Central memory CD4-positive, alpha-beta T cell (primary cell): ENCODE measurements around the gene AQP12A.
"Not testable (repeated sequence)": the region's sequence is repeated elsewhere in the genome, so short reads cannot be mapped to it uniquely, and the experiment has no call there.

Experiments used
- DNase-seq: peaks from one replicate; pipeline ENCODE4 v3.0.0; 2022
- total RNA-seq, 3 experiments: gene quantifications; one replicate each; lab custom pipeline; 2026; lab: John Stamatoyannopoulos, UW

The AQP12A gene, protein sequence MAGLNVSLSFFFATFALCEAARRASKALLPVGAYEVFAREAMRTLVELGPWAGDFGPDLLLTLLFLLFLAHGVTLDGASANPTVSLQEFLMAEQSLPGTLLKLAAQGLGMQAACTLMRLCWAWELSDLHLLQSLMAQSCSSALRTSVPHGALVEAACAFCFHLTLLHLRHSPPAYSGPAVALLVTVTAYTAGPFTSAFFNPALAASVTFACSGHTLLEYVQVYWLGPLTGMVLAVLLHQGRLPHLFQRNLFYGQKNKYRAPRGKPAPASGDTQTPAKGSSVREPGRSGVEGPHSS
- 0 reads per million in 3 experiments for total RNA-seq

DNA sequence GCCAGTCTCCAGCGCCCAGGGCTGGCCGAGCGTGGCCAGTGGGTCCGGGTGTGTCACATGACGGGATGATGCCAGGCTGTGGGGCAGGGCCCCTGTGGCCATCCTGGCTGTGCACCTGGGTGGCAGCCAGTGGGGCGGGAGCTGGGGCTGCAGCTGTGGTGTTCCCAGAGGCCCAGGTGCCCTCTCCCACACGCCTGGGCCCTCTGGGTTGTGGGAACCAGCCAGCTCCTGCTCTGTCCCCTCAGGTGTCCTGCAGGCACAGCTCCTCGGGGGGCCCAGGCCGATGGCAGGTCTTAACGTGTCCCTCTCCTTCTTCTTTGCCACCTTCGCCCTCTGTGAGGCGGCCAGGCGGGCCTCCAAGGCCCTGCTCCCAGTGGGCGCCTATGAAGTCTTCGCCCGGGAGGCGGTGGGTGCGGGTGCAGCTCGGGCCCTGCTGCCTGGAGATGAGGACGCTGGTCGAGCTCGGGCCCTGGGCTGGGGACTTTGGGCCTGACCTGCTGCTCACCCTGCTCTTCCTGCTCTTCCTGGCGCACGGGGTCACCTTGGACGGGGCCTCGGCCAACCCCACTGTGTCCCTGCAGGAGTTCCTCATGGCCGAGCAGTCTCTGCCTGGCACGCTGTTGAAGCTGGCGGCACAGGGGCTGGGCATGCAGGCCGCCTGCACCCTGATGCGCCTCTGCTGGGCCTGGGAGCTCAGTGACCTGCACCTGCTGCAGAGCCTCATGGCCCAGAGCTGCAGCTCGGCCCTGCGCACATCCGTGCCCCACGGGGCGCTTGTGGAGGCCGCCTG, at the start of gene AQP12A:
TSS of gene AQP12A (plus strand) at position 236 of the 790 bp plus-strand sequence. CDS start at position 284, 48 bp downstream.
- not testable (repeated sequence) for DNase-seq

DNA sequence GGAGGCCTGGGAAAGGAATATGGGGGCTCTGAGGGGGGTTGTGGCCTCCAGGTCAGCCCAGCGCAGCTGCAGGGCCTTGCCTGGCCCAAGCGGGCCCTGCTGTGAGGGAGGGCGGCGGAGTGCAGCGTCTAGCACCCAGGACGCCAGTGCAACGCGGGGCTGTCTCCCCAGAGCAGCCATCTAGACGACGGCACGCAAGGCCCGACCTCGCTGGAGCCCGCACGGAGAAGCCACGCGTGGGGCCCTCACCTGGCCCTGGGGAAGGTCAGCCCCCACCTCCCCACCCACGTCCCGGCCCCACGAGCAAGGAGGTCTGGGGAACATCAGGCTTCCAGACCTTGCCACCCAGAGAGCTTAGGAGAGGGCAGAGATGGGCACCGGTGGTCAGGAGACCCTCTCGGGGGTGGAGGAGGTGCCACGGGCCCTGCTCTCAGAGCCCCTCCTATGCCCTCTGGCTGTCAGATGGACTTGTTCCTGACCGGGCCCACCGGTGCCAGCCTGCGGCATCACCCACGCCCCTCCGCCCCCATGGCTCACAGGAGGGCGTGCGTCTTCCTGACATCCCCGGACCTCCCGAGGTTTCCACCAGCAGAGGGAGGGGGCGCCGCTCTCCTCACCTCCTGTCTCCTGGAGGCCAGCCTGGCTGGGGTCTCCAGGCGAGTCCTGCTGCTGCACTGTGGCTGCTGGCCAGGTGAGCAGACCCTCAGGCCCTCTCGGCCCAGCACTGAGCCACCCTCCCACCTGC, 49.4 kb upstream of the AQP12A start:
- DNase-seq: no peak

DNA sequence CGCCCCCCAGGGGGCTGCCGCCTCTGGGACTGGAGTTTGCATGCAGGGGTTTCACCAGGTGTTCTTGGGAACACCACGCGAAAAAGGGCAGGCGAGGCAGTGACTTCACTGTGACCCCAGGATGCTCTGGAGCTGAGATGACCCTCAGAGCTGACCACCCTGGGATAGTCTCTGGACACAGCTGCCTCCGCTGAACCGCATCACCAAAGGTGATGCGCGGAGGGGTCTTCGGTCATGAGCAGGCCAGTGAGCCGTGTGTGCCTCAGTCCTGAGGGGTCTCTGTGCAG, 48.9 kb upstream of the AQP12A start:
- DNase-seq: no peak

DNA sequence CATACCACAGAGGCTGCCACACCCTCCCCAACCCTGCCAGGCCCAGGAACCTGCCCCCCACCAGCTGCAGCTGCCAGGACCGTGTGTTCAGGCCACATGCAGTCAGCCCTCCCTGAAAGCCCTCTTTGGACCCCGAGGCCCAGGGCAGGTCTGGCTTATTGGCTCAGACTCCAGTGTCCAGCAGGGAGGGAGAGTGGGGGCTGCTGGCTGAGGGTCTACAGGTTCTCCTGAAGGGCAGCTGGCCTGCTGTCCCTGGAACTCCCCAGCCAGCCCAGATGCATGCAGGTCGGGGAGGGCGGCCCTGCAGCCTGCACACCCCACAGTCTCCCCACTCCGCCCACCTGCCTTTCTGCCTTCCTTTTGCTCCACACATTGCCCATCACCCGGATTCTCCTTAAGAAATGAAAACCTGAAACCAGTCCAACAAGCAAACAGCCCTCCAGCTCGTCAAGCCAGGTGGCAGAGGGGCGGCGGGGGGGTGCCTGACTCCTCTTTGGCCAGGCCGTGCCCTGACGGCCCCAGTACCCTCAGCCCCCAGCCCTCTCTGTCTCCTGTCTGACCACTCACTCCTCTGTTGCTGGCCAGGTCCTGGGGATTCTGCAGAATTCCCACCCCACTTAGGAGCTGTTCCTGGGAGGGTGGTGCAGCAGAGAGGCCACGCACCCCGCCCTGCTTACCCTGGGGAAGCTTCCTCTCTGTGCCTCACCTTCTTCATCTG, 48.4 kb upstream of the AQP12A start:
- no peak for DNase-seq

DNA sequence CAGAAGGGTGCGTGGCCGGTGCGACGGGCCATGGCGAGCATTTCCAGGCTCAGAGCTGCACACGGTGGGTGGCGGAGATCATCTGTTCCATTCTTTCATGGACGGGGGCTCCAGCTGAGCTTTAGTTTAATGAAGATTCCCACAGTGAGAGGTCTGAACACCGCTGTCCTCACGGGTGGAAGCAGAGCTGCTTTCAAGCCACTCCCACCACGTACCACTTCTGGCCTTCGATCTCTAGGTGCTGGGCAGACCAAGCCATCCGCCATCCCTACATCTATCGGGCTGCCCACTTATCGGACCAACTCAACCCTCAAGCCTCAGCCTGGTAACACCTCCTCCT, 47.9 kb upstream of the AQP12A start:
- no peak for DNase-seq

DNA sequence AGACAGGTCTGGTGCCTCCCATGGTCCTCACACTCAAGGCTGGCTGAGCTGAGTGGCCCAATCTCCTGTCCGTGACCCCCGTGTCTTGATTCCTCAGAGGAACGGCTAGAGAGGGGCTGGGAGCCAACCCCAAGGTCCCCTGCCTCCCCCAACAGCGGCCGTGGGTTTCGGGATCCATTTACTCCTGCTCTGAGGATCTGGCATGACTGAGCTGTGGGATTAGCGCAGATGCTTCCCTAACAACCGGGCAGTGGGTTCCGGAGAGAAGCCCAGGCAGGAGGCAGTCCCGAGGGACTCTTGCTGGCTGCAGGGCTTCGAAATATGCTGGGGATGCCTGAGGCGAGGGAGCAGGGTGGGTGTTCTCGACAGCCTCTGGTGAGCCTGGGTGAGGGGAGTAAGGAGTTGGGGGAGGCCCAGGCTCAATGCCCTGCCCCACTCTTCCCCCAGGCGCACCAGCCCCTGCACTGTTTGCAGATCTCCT, 47.5 kb upstream of the AQP12A start:
- no peak for DNase-seq

DNA sequence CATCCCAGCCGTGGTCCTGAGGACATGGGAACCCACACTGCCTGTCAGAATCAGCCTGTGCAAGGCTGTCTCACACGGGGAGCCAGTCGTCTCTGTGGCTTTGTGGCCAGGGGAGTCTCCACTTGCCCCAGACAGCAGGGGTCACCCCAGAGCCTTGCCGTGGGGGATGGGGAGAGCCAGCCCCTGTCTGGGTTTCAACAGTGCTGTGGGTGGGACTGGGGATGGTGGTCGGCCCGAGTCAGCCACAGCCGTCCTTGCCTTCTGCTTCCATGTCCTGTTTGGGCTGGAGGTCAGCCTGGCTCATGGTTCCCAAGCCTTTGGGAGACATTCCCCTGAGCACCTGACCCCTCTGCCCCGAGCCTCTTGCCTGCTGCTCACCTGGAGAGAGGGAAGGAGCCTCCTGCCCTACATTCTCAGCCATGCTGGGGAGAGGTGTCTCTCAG, 46.8 kb upstream of the AQP12A start:
- no peak for DNase-seq

DNA sequence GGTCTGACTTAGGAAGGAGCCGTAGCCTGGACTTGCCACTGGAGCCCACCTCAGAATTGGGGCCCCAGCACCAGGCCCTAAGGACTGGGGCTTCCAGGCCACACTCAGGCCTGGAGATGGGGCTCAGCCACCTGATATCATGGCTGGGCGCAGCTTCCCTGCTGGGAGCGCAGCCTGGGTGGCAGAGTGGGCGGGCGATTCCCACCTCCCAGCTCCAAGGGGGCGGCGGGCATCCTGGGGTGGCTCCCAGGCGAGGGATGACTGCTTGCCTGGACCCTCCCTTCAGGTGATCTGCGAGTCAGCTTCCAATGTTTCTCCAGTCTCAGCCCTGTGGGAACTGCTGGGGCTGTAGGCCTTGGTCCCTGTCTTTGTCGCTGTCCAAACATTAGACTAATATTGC, 46.3 kb upstream of the AQP12A start:
- no peak for DNase-seq

DNA sequence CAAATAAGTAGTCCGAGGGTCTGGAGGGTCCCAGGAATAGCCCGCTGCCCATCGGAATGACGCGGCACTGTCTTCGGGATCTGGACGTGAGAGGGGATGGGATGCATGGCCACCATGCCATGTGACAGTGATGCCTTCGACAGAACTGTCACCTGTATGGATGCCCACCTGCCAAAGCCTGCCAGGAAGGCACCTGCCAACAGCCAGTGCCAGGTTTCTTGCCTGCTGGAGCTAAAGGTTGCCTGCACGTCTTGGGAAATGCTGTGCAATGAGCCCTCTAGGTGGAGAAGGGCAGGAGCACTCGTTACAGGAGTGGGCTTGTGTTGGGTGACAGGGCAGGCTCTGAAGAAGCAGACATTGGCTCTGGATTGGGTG, 45.9 kb upstream of the AQP12A start:
- DNase-seq: no peak

DNA sequence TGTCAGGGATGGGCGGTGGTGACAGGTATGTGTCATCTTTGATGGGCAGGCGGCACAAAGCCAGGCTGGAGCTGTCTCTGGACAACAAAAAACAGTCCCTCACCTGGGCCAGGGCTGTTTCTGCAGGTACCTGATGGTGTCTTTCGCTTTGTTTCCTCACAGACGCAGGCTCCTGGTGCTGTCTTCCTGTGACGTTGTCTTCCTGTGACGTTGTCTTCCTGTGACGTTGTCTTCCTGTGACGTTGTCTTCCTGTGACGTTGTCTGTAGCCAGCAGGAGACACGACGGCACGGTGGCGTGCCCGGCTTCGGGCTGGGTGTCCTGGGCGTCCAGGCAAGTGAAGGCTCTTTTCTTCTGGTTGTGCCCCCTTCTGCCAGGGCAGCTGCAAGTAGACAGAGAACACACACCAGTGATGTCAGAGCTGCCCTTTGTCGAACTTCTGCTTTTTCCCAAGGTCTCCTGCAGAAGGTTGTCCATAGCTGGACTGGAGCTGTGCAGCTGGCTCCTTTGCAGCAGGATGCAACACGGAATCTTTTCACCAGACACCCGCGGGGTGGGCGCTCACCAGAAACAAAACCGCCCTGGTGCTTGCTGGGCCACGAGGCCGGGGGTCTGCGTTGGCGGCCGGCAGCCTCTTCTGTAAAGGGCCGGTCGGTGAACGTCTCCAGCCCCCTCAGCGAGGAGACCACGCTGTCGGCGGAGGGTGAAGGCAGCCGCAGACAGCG, 45.3 kb upstream of the AQP12A start:
- DNase-seq: peak; percentile 52

DNA sequence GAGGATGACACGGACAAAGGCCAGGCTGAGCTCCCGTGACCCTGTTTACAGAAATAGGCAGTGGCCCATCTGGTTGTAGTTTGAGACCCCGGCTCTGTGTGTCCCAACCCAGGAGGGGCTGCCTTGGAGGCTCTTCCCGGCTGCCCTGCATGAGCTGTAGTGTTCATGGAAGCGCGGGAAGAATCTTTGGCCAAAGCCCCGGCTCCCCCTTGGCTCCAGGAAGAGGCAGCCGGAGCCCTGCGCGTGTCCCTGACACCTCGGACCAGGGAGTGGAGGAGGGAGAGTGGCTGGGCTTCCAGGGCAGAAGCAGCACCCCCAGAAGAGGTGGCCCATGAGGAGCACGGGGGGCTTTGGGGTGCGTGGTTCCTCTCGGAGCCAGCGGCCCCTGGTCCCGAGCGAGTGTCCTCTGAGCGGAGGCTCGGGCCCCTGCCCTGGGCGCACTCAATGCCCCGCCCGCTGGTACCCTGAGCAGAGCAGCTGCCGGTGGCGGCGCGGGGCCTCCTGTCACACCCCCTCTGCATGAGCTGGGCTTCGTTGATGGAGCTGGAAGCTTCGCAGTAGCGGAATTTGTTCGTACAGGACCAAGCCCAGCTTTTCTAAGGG, 44.7 kb upstream of the AQP12A start:
- DNase-seq: no peak

DNA sequence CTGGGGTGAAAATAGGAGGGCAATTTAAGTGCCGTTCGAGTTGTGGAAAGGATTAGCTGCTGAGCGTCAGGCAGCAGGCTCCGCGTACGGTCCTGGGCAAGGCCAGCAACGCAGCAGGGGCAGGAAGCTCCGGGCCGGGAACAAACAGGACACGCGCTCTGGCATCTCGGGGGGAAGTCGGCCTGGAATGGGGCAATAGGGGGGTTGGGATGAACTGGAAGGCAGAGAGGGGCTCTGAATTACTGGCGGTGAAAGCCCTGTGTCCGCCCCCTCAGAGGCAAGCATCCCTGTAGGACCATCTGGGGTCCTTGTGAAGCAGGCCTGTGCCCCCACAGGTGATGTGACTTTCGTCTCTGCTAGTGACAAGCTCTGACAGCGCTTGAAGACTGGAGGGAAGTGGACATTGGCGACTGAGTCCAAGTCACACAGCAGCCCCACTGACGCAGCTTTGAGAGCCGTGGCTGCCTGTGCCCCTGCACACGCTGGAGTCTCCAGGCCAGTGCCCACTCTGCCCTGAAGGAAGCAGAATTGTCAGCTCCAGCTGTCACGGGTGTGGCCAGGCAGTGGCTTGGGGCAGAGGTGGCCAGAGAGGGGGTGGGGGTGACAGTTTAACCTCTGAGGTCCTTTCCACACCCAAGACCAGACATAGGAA, 44.0 kb upstream of the AQP12A start:
- DNase-seq: no peak

DNA sequence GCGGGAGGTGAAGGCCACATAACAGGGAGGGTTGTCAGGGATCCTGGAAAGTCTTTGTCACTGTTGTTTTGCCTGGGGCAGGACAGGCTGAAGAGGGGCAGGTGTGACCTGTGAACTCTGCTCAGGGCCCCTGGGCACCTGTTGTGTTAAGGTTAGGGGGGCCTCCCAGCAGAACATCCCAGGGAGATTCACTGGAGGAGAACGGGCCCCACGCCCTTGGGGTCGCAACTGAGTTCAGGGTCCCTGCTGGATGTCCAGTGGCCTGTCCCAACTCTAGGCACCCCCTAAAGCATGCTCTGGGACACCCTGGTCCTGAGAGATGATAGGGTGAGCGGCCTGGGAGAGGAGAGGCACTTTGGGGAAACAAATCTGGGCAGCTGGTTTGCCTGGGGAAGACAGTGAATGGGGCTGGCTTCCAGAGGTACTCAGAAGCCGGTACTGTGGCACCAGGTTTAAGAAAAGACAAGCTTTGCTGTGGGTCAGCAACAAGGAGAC, 43.5 kb upstream of the AQP12A start:
- no peak for DNase-seq

DNA sequence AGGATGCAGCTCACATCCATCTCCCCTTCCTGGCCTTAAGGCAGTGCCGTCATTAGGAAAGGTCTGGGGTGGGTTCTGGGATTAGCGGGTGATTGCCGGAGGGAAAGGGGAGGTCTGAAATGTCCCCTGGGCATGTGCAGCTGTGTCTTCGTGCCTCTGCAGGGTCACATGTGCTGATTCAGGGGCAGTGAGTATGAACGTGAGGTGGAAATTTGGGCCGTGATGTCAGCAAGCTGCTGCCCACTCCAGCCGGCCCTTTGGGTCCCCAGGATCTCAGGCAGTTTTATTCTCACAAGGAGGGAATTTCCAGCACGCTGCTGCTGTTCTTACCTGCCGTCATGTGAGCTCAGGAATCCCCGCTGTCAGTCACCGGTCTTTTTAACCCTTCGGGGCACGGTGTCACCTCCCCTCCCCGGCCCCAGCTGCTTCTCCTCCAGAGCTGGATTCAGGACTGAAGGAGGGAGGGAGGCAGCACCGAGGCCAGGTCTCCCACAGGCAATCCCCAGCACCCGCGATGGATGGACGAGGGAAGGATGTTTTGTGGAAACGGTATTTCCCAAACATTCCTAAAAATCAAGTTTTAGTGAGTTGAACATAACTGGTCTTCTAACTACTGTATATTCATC, 42.9 kb upstream of the AQP12A start:
- no peak for DNase-seq

DNA sequence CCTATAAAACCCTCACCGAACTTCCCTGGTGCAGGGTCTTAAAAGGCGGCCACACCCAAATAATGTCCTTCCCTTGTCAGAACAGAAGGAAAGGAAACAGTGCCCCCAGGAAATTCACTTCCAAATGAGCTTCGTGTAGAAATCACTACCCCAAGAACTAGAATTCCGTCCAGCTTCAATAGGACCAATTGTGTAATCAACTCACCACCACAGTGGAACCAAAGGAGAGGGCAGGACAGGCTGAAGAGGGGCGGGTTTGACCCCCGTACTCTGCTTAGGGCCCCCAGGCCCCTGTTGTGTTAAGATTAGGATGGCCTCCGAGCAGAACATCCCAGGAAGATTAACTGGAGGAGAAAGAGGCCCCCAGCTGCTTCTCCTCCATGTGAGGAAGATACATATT, 42.3 kb upstream of the AQP12A start:
- no peak for DNase-seq

DNA sequence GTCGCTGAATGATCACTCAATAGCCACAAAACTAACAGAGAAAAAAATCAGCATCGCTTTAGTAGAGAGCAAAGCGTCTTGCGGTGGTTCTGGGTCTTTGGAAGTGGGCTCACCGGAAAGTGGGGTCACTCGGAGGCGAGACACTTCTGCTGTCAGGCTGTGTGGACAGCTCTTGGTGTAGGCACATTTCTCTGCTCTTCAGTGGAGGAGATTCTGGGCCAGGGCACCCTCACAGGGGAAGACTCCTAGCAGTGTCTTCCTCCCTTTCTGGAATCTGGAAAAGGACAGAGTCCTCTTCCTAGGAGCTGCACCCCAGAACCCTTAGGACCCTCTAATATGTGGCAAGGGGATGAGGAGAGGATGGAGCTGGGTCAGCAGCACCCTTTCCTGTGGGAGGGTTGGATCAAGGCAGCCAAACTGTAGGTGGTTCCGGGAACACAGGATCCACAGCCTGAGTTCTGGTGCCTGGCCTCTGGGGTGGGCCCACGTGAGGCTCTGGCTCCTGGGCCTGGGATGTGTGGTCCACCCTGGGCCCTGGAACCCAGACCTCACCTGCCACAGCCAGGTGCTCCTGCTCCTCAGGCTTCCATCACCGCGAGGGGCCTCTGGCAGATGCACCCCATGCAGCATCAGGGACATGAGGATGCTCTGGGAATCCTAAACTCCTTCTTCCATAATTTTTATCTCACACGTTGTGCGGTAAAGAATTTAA, 41.3 kb upstream of the AQP12A start:
- DNase-seq: no peak

DNA sequence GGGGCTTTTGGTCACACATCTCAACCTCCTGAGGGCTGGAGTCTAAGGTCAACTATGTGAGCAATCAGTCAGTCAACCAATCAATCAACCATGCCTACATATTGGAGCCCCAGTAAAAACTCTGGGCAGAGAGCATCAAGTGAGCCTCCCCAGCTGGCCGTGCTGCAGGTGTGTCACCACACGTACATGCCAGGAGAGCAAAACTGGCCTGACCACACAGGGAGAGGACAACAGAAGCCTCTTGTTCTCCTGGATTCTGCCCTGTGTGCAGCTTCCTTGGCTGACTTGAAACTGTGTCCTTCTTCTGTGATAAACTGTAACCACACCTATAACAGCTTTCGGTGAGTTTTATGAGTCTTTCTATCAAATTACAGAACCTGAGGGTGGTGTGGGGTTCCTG, 40.5 kb upstream of the AQP12A start:
- no peak for DNase-seq

DNA sequence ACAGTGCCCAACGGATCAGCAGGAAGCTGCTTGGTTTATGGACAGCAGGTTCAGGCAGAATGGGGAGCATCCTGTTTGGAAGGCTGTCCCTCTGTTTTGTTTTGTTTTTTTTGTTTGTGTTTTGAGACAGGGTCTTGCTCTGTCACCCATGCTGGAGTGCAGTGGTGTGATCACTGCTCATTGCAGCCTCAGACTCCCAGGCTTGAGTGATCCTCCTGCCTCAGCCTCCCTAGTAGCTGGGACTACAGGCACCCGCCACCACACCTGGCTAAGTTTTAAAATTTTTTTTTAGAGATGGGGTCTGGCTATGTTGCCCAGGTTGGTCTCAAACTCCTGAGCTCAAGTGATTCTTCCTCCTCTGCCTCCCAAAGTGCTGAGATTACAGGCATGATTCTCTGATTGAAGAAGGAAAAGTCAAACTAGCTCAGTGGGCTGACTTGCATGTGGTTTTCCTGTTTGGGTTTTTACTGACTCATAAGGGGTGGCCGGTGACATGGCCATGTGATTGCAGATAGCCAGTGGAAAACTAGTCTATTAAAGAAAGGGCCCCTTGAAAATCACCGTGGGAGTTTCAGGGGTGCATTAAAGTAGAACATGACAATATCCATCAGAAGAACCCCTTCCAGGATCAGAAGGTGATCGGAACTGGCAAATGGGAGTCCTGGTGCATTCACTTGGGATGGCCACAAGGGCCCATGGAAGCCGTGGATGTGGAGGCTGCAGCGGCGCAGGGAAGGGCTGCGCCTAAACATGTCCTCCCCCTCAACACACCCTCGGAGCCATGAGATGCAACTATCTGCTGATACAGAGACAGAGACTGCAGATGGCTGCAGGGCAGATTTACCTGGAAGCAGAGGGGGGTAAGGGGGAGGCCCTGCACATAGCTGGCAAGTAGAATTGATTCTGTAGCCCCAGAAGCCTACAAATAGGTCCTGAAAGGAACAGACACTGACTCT, 35.5 kb upstream of the AQP12A start:
- no peak for DNase-seq

DNA sequence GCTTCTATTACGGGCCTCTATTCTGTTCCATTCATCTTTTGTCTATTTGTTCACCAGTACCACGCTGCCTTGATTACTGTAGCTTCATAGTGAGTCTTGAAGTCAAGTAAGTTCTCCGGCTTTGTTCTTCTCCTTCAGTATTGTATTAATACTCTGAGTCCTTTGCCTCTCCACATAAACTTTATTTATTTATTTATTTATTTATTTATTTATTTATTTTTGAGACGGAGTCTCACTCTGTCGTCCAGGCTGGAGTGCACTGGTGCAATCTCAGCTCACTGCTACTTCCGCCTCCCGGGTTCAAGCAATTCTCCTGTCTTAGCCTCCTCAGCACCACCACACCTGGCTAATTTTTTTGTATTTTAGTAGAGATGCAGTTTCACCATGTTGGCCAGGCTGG, 31.8 kb upstream of the AQP12A start:
- DNase-seq: not testable (repeated sequence)
